Neural progenitor cell (in vitro differentiated cells): ENCODE results near the gene EEF1G. TPM values are rescaled to one million over a fixed set of nuclear protein-coding genes. Genes with fewer than 3 reads are reported as not detected.
"Not testable (repeated sequence)": the region's sequence is repeated elsewhere in the genome, so short reads cannot be mapped to it uniquely, and the experiment has no call there.

ENCODE experiments used
- DNase-seq: peaks from one replicate; pipeline ENCODE4 v3.0.0-alpha.2; 2016; ENCODE audit warnings: low spot score
- H2AFZ ChIP-seq: fragments of 200-600 bp; sonication (generic); replicated peaks from 2 replicates; pipeline ENCODE4 v1.6.1; 2016; ENCODE audit warnings: antibody characterized with exemption
- H3F3A ChIP-seq: fragments of 200-600 bp; sonication (generic); 2 replicates; pipeline ENCODE4 v1.6.1; 2016; ENCODE audit warnings: antibody characterized with exemption, low read depth
- H3K27ac ChIP-seq: fragments of 200-600 bp; sonication (generic); 2 replicates; pipeline ENCODE4 v1.5.1; 2016; ENCODE audit warnings: mild to moderate bottlenecking
- H3K27me3 ChIP-seq: fragments of 200-600 bp; sonication (generic); 2 replicates; pipeline ENCODE4 v1.6.1; 2016; ENCODE audit warnings: mild to moderate bottlenecking, moderate library complexity
- H3K36me3 ChIP-seq: fragments of 200-600 bp; sonication (generic); 2 replicates; pipeline ENCODE4 v1.5.1; 2016
- H3K4me1 ChIP-seq: fragments of 200-600 bp; sonication (generic); 2 replicates; pipeline ENCODE4 v1.6.1; 2016; ENCODE audit warnings: mixed run types
- H3K4me2 ChIP-seq: fragments of 200-600 bp; sonication (generic); 2 replicates; pipeline ENCODE4 v1.6.1; 2016
- H3K4me3 ChIP-seq: fragments of 200-600 bp; sonication (generic); 2 replicates; pipeline ENCODE4 v1.5.1; 2016
- H3K79me2 ChIP-seq: fragments of 200-600 bp; sonication (generic); 2 replicates; pipeline ENCODE4 v1.6.1; 2016; ENCODE audit warnings: low read depth
- H3K9ac ChIP-seq: fragments of 200-600 bp; sonication (generic); 2 replicates; pipeline ENCODE4 v1.6.1; 2016
- H3K9me3 ChIP-seq: fragments of 200-600 bp; sonication (generic); 2 replicates; pipeline ENCODE4 v1.5.1; 2016; ENCODE audit warnings: low read depth
- H4K20me1 ChIP-seq: fragments of 200-600 bp; sonication (generic); 2 replicates; pipeline ENCODE4 v1.6.1; 2016; ENCODE audit warnings: low read depth
- H3K27ac Mint-ChIP-seq: 3 replicates; pipeline ENCODE4 v1.8.0; 2021; ENCODE audit warnings: mixed read lengths
- H3K27me3 Mint-ChIP-seq: 2 replicates; pipeline ENCODE4 v1.8.0; 2022; ENCODE audit warnings: low read depth, mild to moderate bottlenecking, inconsistent platforms, moderate library complexity, mixed read lengths; ENCODE audit not compliant: insufficient read depth
- H3K36me3 Mint-ChIP-seq: 3 replicates; pipeline ENCODE4 v1.8.0; 2021; ENCODE audit warnings: mixed read lengths
- H3K4me1 Mint-ChIP-seq: 3 replicates; pipeline ENCODE4 v1.8.0; 2021; ENCODE audit warnings: mixed read lengths
- H3K4me3 Mint-ChIP-seq: 3 replicates; pipeline ENCODE4 v1.8.0; 2021; ENCODE audit warnings: mild to moderate bottlenecking, moderate library complexity, mixed read lengths
- H3K9me3 Mint-ChIP-seq: 3 replicates; pipeline ENCODE4 v1.8.0; 2020; ENCODE audit warnings: mixed read lengths
- CTCF ChIP-seq: fragments of 200-600 bp; sonication (generic); IDR thresholded peaks from 2 replicates; pipeline ENCODE4 v1.5.1; 2017; ENCODE audit warnings: antibody characterized with exemption, mild to moderate bottlenecking
- EZH2 ChIP-seq: fragments of 200-600 bp; sonication (generic); IDR thresholded peaks from 2 replicates; pipeline ENCODE4 v1.6.1; 2017; ENCODE audit warnings: antibody characterized with exemption, mild to moderate bottlenecking, moderate library complexity
- EZH2phosphoT487 ChIP-seq: fragments of 200-600 bp; sonication (generic); IDR thresholded peaks from 2 replicates; pipeline ENCODE4 v1.6.1; 2017; ENCODE audit warnings: antibody characterized with exemption
- total RNA-seq: library from RNA; depleted of rRNA; stranded (reverse); fragments of >200 nt; gene quantifications from 2 replicates; pipeline ENCODE4 v1.2.3, GENCODE V29; 2015; ENCODE audit warnings: low replicate concordance

The EEF1G gene
- total RNA-seq, 1 donor from 2014 or later: 2,358 TPM

DNA sequence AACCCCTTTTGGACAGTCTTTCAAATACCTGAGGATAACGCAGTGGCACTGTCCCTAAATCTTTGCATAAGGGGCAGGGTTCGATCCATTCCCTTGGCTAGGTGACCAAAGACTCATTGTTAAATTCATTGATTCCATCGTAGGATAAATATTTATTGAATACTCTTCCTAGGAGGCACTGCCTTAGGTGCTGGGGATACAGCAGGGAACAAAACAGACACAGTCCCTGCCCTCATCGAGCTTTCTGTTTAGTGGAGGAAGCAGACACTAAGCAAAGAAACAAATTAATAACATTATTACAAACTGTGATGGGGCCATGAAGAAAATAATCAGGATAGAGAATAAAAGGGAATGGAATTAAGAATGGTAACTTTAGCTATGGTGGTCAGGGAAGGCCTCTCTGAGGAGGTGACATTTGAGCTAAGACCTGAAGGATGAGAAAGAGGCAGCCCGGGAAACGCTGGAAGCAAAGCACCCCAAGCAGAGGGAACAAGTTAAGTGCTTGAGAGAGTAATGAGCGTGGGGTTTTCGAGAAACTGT lies 47.4 kb upstream of the EEF1G start:
- TF ChIP-seq EZH2 (no peak), EZH2phosphoT487 (no peak), CTCF (no peak)

GRCh38 chr11:62616957-62617356 lies 43.3 kb upstream of the EEF1G start:
- Histone ChIP-seq H3K79me2 (peaks cover 19% of the 10 kb centered on the region), H3F3A (peaks cover 34% of the 10 kb centered on the region)
- H3K9ac ChIP-seq, H3K27ac Mint-ChIP-seq, DNase-seq, H3K36me3 ChIP-seq, H3K4me3 ChIP-seq, H3K4me2 ChIP-seq, H3K27ac ChIP-seq, H4K20me1 ChIP-seq, H3K4me3 Mint-ChIP-seq, H3K36me3 Mint-ChIP-seq, H3K4me1 ChIP-seq, H2AFZ ChIP-seq, H3K9me3 Mint-ChIP-seq, H3K9me3 ChIP-seq, H3K27me3 ChIP-seq, H3K27me3 Mint-ChIP-seq: not testable (repeated sequence)
- peaks cover 21% of the 10 kb centered on the region for H3K4me1 Mint-ChIP-seq

More for the DNA sequence above, 47.4 kb upstream of the EEF1G start:
- H3K9ac ChIP-seq: peak overlapping the region; percentile 67
- H3K36me3 Mint-ChIP-seq: peaks cover 12% of the 10 kb centered on the region
- H3K9me3 Mint-ChIP-seq: no peaks in the 10 kb centered on the region
- H3K4me3 Mint-ChIP-seq: peak overlapping the region; percentile 92
- no peaks in the 10 kb centered on the region for H3K36me3 ChIP-seq
- H3K4me2 ChIP-seq: peak overlapping the region; percentile 88
- H3K79me2 ChIP-seq: peaks cover 19% of the 10 kb centered on the region
- peak overlapping the region; percentile 76 for H3K4me3 ChIP-seq
- H3F3A ChIP-seq: peaks cover 52% of the 10 kb centered on the region
- peaks cover 6% of the 10 kb centered on the region for H3K27me3 Mint-ChIP-seq
- no peaks in the 10 kb centered on the region for H3K9me3 ChIP-seq
- no peak for DNase-seq
- peak overlapping the region; percentile 34 for H3K27ac Mint-ChIP-seq
- H3K4me1 ChIP-seq: peaks cover 5% of the 10 kb centered on the region
- H3K27me3 ChIP-seq: no peaks in the 10 kb centered on the region
- H3K4me1 Mint-ChIP-seq: peaks cover 18% of the 10 kb centered on the region
- H2AFZ ChIP-seq: peak overlapping the region; percentile 12
- no peaks in the 10 kb centered on the region for H4K20me1 ChIP-seq
- peak overlapping the region; percentile 17 for H3K27ac ChIP-seq

DNA sequence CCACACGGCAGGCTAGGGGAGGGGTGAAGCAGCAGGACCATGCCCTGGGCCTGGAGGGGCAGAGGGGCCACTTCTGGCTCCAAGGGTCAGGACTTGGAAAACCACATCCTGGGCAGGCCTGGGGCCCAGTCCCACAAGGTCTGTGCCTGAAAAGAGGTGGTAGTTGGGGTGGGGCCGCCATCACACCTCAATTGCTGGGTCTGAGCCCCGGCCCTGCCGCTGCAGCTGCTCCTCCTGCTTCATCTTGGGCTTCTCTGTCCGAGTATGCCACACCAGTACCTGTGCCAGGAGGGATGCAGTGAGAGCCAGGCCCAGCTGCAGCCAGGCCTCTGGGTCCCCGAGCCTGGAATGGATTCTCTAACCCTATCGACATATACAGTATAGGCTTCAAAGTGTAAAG lies 41.8 kb upstream of the EEF1G start:
- DNase-seq: no peak
- Histone ChIP-seq H3K4me3 (no peak overlapping the region), H2AFZ (no peak overlapping the region), H4K20me1 (no peaks in the 10 kb centered on the region), H3K79me2 (peaks cover 9% of the 10 kb centered on the region), H3K27me3 (peaks cover 13% of the 10 kb centered on the region), H3K9me3 (no peaks in the 10 kb centered on the region), H3K4me2 (no peak overlapping the region), H3K36me3 (no peaks in the 10 kb centered on the region), H3K27ac (no peak overlapping the region), H3F3A (peaks cover 30% of the 10 kb centered on the region), H3K9ac (no peak overlapping the region), H3K4me1 (peaks cover 7% of the 10 kb centered on the region)
- peaks cover 3% of the 10 kb centered on the region for H3K36me3 Mint-ChIP-seq
- H3K4me3 Mint-ChIP-seq: no peak overlapping the region
- H3K9me3 Mint-ChIP-seq: no peaks in the 10 kb centered on the region
- H3K27me3 Mint-ChIP-seq: peaks cover 4% of the 10 kb centered on the region
- H3K4me1 Mint-ChIP-seq: peaks cover 23% of the 10 kb centered on the region
- no peak overlapping the region for H3K27ac Mint-ChIP-seq
- TF ChIP-seq CTCF: no peak
- no peak for TF ChIP-seq EZH2phosphoT487
- TF ChIP-seq EZH2: no peak

DNA sequence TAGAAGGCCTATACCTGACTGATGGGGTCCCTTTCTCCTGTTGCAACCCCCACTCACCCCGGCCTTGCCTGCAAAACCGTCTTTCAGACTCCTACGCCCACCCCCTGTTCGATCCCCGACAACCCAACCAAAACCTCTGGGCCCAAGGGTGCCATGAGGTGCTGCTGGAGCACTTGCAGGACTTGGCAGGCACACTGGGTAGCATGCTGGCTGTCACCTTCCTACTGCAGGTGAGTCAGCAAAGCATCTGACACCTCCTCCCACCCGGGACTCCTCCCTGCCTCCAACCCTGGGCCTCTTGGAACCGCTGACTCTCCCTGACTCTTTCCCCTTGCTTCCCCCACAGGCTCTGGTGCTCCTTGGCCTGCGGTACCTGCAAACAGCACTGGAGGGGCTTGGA lies 40.6 kb upstream of the EEF1G start:
- no peak for DNase-seq
- Histone ChIP-seq H3K36me3 (no peaks in the 10 kb centered on the region), H3K4me2 (no peak overlapping the region), H3K27ac (no peak overlapping the region), H3F3A (peaks cover 22% of the 10 kb centered on the region), H3K27me3 (peaks cover 13% of the 10 kb centered on the region), H3K4me1 (peaks cover 7% of the 10 kb centered on the region), H3K4me3 (no peak overlapping the region), H2AFZ (no peak overlapping the region), H3K9me3 (no peaks in the 10 kb centered on the region), H4K20me1 (no peaks in the 10 kb centered on the region), H3K79me2 (no peaks in the 10 kb centered on the region), H3K9ac (no peak overlapping the region)
- H3K27ac Mint-ChIP-seq: peak overlapping the region; percentile 95
- H3K36me3 Mint-ChIP-seq: peaks cover 5% of the 10 kb centered on the region
- peaks cover 25% of the 10 kb centered on the region for H3K4me1 Mint-ChIP-seq
- H3K4me3 Mint-ChIP-seq: peak overlapping the region; percentile 81
- TF ChIP-seq CTCF (no peak), EZH2 (no peak), EZH2phosphoT487 (no peak)
- H3K9me3 Mint-ChIP-seq: no peaks in the 10 kb centered on the region
- H3K27me3 Mint-ChIP-seq: peaks cover 4% of the 10 kb centered on the region
